DMS153 (cell line): ENCODE results near the gene APBB2.
"Not testable (repeated sequence)": the region's sequence is repeated elsewhere in the genome, so short reads cannot be mapped to it uniquely, and the experiment has no call there.

Experiments used
- DNase-seq: peaks from one replicate; lab custom pipeline; 2025; lab: John Stamatoyannopoulos, UW

APBB2 gene

GRCh38 chr4:40825014-40825838, 389.1 kb downstream of the APBB2 start:
- DNase-seq, result no peak

DNA sequence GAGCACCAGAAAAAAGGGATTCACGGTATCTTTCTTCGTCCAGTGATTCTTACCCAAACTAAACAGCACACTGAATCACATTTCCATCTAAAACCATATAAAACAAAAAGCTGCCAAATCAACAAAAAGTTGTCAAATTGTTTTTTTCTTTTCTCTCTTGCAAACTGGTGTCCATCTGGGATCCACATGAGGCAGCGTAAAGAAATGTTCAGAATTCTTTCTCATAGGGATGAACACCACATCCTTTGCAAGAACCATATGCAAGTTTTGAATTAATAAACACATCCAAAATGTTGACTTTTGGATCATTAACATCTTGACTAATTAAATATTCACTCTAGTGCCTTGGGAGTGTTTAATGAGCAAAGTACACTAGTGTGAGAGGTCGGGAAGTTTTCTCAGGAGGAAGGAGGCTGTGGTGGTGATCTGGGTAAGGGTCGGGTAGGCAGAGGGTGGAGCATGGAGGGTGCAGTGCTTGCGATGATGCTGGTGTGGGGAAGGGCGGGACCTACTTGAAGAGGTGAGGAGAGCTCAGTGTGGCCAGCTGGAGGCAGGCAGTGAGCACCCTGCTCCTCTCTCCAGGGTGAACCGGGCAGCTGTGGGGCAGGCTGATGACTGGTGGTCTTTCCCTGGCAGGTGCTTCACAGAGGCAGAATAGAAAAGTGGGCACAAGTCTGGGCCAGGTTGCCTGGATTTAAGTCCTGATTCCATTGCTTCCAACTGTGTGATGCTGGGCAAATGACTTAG, 391.7 kb downstream of the APBB2 start:
- DNase-seq, result no peak

DNA sequence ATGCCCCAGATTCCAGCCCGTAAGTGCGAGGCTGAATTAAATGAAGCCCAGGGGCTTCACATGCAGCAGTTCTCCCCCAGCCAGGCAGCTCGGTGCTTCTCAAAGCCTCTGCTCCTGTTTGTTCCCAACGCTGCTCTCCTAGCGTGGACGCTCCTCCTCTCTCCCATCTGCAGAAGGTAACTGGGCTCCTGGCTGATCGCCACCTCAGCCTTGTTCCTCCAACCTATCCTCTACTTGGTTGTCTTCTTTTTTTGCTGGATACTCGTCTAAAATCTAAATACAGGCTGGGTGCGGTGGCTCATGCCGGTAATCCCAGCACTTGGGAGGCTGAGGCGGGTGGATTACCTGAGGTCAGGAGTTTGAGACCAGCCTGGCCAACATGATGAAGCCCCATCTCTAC, 394.2 kb downstream of the APBB2 start:
- no peak for DNase-seq

DNA sequence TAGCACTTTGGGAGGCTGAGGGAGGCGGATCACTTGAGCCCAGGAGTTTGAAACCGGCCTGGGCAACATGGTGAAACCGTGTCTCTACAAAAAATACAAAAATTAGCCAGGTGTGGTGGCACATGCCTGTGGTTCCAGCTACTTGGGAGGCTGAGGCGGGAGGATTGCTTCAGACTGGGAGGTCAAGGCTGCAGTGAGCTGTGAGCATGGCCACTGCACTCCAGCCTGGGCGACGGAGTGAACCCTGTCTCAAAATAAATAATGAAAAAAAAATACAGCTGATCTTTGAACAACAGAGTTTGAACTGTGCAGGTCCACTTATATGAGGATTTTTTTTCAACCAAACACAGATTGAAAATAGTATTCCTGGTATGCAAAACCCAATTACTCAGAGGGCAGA, 397.2 kb downstream of the APBB2 start:
- not testable (repeated sequence) for DNase-seq

DNA sequence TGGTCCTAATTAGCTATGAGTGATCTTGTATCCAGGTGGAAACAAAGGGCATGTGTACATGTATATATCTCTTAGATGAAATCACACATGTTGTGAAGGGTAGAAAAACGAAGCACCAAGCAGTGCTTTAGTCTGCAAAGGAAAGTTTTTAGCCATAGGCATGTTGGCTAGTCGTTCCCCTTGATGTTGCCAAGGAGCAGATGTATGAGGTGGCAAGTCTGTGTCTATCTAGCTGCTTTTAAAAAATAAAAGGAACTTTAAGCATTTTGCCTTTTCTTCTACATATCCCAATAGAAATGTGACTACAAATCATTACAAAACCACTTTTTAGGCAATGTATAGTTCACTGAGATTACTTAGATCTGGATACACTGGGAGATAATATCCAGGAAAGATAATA, 401.5 kb downstream of the APBB2 start:
- DNase-seq, result no peak

DNA sequence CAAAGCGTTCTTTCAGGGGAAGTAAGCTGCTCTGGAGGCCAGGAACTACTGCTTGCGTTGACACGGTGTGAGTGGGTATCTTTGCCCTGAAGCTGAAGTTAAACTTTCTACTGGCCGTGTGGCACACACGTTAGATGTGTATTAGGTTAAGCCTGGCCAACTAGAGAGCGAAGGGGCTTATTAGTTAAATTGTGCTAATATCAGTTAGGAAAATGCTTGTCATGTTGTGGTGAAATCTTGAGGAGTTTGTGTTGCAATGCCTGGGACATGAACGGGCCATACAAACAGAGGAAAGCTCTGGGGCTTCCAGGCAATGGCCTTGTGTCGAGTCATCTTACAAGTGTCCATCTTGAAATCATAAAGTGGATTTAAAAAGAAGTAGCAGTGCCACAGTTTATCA, 402.0 kb downstream of the APBB2 start:
- no peak for DNase-seq

GRCh38 chr4:40811956-40812355, 402.4 kb downstream of the APBB2 start:
- no peak for DNase-seq

- DNase-seq, result no peak
Measured at GRCh38 chr4:40808926-40809457, 405.4 kb downstream of the APBB2 start.

DNA sequence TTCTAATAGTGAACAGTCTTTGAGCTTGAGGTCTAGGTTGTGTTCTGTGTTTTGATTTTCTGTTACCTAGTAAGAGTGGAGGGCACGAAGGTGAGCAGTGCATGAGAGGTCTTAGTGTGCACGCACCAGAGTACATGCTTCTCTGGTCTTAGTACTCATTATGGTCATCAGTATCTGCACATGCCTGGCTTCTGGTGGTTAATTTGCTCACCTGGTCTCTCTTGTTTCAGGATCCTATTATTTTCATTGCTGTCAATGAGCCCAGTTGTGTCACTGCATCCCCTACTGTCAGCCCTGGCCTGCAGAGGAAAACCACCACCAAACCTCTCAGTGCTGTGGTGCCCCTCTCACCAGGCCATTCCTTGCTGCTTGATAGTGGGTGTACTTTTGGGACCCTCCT, 409.7 kb downstream of the APBB2 start:
- no peak for DNase-seq

DNA sequence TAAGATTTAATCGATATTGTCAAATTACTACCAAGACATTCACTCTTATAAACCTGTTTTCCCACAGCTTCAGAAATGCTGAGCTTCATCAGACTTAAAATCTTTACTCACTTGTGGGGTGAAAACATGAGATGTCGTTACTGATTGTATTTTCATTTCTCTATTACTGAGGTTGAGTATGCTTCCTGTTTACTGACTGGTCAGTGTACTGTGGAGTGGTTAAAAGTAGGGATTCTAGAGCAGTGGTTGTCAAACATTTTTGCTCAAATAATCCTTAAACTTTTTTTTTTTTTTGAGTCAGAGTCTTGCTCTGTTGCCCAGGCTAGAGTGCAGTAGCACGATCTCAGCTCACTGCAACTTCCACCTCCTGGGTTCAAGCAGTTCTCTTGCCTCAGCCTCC, 414.3 kb downstream of the APBB2 start:
- no peak for DNase-seq

GRCh38 chr4:40789771-40790170, 424.6 kb downstream of the APBB2 start:
- DNase-seq, result no peak

GRCh38 chr4:40789031-40789430, 425.3 kb downstream of the APBB2 start:
- DNase-seq, result no peak

DNA sequence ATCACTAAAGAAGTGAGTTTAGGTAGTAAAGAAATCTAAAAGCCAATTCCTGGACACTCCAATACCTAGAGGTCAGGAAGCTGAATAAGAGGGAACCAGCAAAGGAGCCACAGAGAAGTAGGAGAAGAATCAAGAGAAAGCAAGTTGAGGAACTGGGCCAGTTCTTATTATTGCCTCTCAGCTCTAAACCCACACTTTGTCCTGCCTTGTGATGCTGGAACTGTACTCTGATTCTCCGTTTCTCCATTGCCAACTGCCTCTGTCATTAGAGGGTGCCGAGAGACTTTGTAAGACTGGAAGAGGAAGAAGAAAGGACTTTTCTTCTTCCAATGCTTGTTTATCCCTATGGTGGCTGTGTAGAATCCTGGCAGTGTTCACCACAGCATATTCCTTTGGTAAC, 426.0 kb downstream of the APBB2 start:
- no peak for DNase-seq

DNA sequence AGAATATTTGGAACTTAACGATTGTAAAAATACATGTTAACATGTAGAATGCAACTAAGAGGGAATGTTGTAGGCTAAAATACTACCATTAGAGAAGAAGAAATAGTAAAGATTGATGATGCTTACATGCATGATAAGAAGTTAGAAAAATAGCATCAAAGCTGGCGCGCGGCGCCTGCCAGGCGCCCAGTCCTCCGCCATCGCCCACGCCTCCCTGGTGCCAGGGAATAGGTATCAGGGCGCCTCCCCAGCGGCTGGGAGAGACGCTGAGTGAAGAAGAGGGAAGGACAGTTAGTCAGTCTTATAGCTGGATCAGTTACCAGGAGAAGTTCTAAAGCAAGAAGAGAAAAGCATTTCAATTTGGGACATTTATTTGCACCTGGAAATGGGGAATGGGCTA, 428.6 kb downstream of the APBB2 start:
- DNase-seq, result no peak

- no peak for DNase-seq
Measured at GRCh38 chr4:40782876-40783275, 431.5 kb downstream of the APBB2 start.

DNA sequence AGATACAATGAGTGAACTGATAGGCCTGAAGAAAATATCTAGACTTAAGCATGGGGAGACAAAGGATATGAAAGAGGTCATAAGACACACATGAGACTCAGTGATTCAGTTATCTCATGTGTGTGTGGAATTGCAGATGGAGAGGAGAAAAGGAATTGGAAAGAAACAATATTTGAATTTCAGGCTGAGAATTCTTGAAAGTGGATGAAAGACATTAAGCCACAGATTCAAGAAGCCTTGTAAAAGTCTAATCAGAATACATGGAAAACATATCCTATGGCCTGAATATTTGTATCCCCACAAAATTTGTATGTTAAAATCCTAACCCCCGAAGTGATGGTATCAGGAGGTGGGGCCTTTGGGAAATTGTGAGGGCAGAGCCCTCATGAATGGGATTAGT, 436.3 kb downstream of the APBB2 start:
- no peak for DNase-seq

- DNase-seq, result no peak
Measured at GRCh38 chr4:40769266-40769665, 445.1 kb downstream of the APBB2 start.

DNA sequence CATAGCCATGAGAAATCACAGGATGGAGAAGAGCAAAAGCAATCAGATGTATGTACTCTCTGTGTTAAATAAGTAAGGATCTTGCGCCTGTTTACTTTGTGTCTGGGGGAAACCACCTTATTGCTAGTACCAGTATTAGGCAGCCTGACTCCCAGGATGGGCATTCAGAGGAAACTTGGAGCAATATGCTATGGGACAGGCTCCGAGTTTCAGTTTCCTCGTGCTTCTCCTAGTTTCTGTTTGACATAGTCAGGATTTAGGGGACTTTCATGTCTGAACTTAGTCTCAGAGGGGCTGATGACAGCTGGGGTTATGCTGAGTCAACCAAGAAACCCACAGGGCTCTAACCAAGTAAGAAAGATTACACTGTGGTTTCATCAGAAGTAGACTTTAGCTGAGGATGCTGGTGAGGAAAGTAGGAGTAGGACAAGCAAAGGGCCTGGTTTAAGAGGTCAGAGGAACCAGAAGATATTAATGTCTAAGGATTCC, 451.1 kb downstream of the APBB2 start:
- DNase-seq, result no peak
